Memory B cell (primary cell): ENCODE data around the gene ZNF600.
A peak's percentile ranks its signal among the peaks of the same experiment; 100 is the strongest.
"Not testable (repeated sequence)": the region's sequence is repeated elsewhere in the genome, so short reads cannot be mapped to it uniquely, and the experiment has no call there.

Experiments used
- ATAC-seq: fragments of 150-1000 bp; cut with Tn5 transposase; 2 replicates; pipeline ENCODE4 v1.10.0; 2021; ENCODE audit warnings: low read depth, mild to moderate bottlenecking, moderate library complexity
- DNase-seq, 2 donors: peaks; one replicate each; pipeline ENCODE4 v3.0.0; 2022; ENCODE audit warnings: low spot score in 2 of 2
- H3K27ac Mint-ChIP-seq: one replicate; pipeline ENCODE4 v1.8.0; 2022; ENCODE audit warnings: mild to moderate bottlenecking, moderate library complexity, mixed read lengths
- H3K27me3 Mint-ChIP-seq: one replicate; pipeline ENCODE4 v1.8.0; 2022; ENCODE audit warnings: mixed read lengths
- H3K36me3 Mint-ChIP-seq: one replicate; pipeline ENCODE4 v1.8.0; 2022; ENCODE audit warnings: mild to moderate bottlenecking, mixed read lengths
- H3K4me1 Mint-ChIP-seq: one replicate; pipeline ENCODE4 v1.8.0; 2022; ENCODE audit warnings: mixed read lengths
- H3K4me3 Mint-ChIP-seq: one replicate; pipeline ENCODE4 v1.8.0; 2022; ENCODE audit warnings: mild to moderate bottlenecking, moderate library complexity, mixed read lengths
- H3K9me3 Mint-ChIP-seq: one replicate; pipeline ENCODE4 v1.8.0; 2022; ENCODE audit warnings: mixed read lengths

Gene ZNF600

DNA sequence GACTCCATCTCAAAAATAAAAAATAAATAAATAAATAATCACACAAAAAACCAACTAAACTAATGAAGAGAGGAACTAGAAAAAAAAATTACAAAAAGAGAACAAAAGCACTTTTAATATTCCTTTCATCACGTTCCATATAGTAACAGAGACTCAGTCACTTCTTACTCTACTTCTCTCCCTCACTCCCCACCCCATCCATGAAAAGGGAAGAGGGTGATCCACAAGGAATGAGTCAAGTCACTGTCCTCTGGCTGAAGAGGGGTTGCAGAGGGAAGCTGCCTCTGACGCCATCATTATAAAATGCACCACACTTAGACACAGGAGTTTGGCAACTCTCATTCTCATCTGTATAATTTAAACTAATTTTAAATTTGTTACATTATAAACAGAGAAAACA is 3.7 kb downstream of the ZNF600 start:
- H3K4me3 Mint-ChIP-seq, H3K9me3 Mint-ChIP-seq, H3K27ac Mint-ChIP-seq, ATAC-seq, H3K27me3 Mint-ChIP-seq, DNase-seq: not testable (repeated sequence)
- H3K4me1 Mint-ChIP-seq = peaks cover 23% of the 10 kb centered on the region
- H3K36me3 Mint-ChIP-seq = peaks cover 39% of the 10 kb centered on the region

DNA sequence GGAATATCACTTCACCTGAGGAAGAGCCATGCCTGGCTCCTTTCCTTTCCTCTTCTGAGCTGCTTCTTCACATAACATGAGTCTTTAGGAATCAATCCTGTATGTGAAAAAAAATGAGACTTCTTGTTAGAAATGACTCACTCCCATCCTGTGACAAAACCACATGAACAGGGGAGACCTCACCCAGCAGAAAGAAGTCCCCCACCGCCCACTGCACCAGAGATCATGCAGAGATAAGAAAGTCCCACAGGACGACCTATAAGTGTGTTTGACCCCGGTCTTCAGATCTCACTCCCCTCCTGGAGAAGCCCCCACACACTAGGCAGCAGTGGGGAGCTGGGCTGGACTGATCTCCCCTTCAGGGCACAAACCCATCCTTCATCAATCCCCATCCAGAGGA is 7.8 kb downstream of the ZNF600 start:
- Mint-ChIP-seq H3K36me3 (peaks cover 53% of the 10 kb centered on the region), H3K9me3 (no peaks in the 10 kb centered on the region), H3K27me3 (no peaks in the 10 kb centered on the region), H3K4me1 (peaks cover 5% of the 10 kb centered on the region), H3K27ac (no peak overlapping the region), H3K4me3 (no peak overlapping the region)
- ATAC-seq (no peak), DNase-seq (no peak)

GRCh38 chr19:52756447-52756846 is 30.1 kb downstream of the ZNF600 start:
- H3K4me1 Mint-ChIP-seq, H3K27ac Mint-ChIP-seq, ATAC-seq, DNase-seq, H3K27me3 Mint-ChIP-seq, H3K4me3 Mint-ChIP-seq: not testable (repeated sequence)
- Mint-ChIP-seq H3K36me3 (peaks cover 12% of the 10 kb centered on the region), H3K9me3 (peaks cover 12% of the 10 kb centered on the region)

GRCh38 chr19:52749780-52750179 is 36.8 kb downstream of the ZNF600 start:
- no peak for DNase-seq
- H3K4me1 Mint-ChIP-seq = no peaks in the 10 kb centered on the region
- no peak for ATAC-seq
- no peak overlapping the region for H3K4me3 Mint-ChIP-seq
- H3K36me3 Mint-ChIP-seq = peaks cover 3% of the 10 kb centered on the region
- peaks cover 1% of the 10 kb centered on the region for H3K27me3 Mint-ChIP-seq
- no peak overlapping the region for H3K27ac Mint-ChIP-seq
- H3K9me3 Mint-ChIP-seq = peaks cover 2% of the 10 kb centered on the region

DNA sequence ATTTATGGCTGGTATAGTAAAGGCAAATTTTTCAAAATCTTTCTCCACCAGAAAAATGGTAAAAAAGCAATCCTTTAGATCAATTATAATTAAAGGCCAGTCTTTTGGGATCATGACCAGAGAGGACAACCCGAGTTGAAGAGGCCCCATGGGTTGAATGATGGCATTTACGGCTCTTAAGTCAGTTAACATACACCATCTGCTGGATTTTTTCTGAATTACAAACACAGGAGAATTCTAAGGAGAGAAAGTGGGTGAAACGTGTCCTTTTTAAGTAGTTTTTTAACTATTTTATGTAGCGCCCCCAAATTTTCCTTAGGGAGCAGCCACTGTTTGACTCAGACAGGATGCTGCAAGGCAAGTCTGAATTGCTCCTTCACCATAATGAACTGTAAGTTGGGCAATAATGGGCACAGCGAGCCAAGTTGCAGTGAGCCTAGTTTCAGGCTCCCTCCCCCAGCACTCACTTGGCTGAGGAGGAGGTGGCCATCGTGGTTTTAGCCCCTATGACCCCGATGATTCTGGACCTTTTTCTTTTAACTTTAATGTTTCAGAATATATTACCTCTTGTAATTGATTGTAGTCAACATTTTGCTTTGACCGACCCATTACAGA is 38.1 kb downstream of the ZNF600 start:
- Mint-ChIP-seq H3K27me3 (peaks cover 1% of the 10 kb centered on the region), H3K4me3 (no peak overlapping the region), H3K4me1 (no peaks in the 10 kb centered on the region), H3K27ac (no peak overlapping the region), H3K9me3 (no peaks in the 10 kb centered on the region), H3K36me3 (no peaks in the 10 kb centered on the region)
- DNase-seq = no peak
- ATAC-seq = no peak

DNA sequence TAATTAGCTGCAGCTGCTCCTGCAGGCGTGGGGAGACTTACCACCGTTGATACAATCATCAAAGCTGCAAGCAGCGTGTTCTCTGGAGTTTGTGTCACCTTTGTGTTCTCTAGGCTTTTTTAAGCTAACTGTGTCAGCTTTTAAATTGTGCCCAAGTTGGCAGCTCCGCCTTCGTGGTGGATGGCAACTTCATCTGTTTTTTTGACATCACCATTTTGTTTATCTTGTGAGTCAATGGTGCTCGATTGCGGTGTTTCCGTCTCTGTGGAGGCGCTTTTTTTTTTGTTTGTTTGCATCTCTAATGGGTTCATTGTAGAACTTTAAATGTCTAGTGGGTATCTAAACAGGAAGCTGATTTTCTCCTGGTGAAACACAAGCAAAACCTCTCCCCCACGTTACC is 40.7 kb downstream of the ZNF600 start:
- not testable (repeated sequence) for H3K4me3 Mint-ChIP-seq, DNase-seq, H3K9me3 Mint-ChIP-seq, H3K27me3 Mint-ChIP-seq, H3K36me3 Mint-ChIP-seq, H3K4me1 Mint-ChIP-seq, H3K27ac Mint-ChIP-seq, ATAC-seq

- H3K4me3 Mint-ChIP-seq = no peak overlapping the region
- H3K36me3 Mint-ChIP-seq = no peaks in the 10 kb centered on the region
- no peaks in the 10 kb centered on the region for H3K4me1 Mint-ChIP-seq
- no peak overlapping the region for H3K27ac Mint-ChIP-seq
- no peaks in the 10 kb centered on the region for H3K9me3 Mint-ChIP-seq
- DNase-seq = no peak
- no peak for ATAC-seq
- no peaks in the 10 kb centered on the region for H3K27me3 Mint-ChIP-seq
These were observed 43.5 kb downstream of the ZNF600 start for GRCh38 chr19:52743091-52743490.

GRCh38 chr19:52742516-52742915 is 44.1 kb downstream of the ZNF600 start:
- Mint-ChIP-seq H3K4me1 (no peaks in the 10 kb centered on the region), H3K4me3 (no peak overlapping the region), H3K27me3 (no peaks in the 10 kb centered on the region), H3K9me3 (no peaks in the 10 kb centered on the region), H3K36me3 (no peaks in the 10 kb centered on the region), H3K27ac (no peak overlapping the region)
- no peak for ATAC-seq
- DNase-seq = no peak

GRCh38 chr19:52741951-52742485 is 44.6 kb downstream of the ZNF600 start:
- Mint-ChIP-seq H3K9me3 (no peaks in the 10 kb centered on the region), H3K27me3 (peaks cover 2% of the 10 kb centered on the region), H3K4me1 (no peaks in the 10 kb centered on the region), H3K36me3 (no peaks in the 10 kb centered on the region), H3K27ac (no peak overlapping the region), H3K4me3 (no peak overlapping the region)
- ATAC-seq (no peak), DNase-seq (no peak)

DNA sequence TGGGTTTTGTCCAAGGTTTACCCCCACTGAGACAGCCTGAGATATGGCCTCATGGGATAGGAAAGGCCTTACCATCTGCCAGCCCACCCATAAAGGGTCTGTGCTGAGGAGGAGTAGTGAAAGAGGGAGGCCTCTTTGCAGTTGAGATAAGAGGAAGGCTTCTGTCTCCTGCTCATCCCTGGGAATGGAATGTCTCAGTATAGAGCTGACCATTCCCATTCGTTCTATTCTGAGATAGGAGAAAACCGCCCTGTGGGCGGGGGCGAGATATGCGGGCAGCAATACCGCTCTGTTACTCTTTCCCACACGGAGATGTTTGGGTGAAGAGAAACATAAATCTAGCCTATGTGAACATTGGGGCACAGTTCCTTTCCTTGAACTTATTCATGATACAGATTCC is 45.2 kb downstream of the ZNF600 start:
- not testable (repeated sequence) for H3K27ac Mint-ChIP-seq, H3K4me3 Mint-ChIP-seq, H3K36me3 Mint-ChIP-seq, H3K27me3 Mint-ChIP-seq, H3K4me1 Mint-ChIP-seq, ATAC-seq, DNase-seq, H3K9me3 Mint-ChIP-seq

DNA sequence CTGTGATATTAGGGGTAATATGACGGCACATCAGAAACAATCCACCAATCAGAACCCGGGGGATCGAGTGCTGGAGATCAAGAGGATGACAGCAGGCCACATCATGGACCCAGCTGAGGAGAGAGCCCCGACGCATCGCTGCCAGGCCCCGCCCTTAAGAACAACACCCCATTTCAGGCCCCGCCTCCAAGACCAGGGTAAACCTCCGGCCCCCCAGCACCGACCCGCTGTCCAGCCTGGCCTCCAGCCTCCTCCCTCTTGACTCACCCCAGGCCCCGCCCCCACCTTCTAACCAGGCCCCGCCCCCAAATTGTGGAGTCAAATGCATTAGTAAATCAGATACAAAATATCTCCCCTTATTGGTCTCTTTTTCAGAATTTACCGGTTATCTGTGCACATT is 47.0 kb downstream of the ZNF600 start:
- Mint-ChIP-seq H3K27me3 (peaks cover 2% of the 10 kb centered on the region), H3K9me3 (no peaks in the 10 kb centered on the region), H3K36me3 (no peaks in the 10 kb centered on the region), H3K27ac (no peak overlapping the region), H3K4me3 (no peak overlapping the region), H3K4me1 (peaks cover 4% of the 10 kb centered on the region)
- DNase-seq (no peak), ATAC-seq (no peak)

- H3K4me1 Mint-ChIP-seq = peaks cover 16% of the 10 kb centered on the region
- H3K27me3 Mint-ChIP-seq = peaks cover 2% of the 10 kb centered on the region
- no peak overlapping the region for H3K27ac Mint-ChIP-seq
- peak overlapping the region; percentile 77 for H3K4me3 Mint-ChIP-seq
- peaks cover 5% of the 10 kb centered on the region for H3K36me3 Mint-ChIP-seq
- DNase-seq (no peak), ATAC-seq (no peak)
- H3K9me3 Mint-ChIP-seq = no peaks in the 10 kb centered on the region
These were observed 50.9 kb downstream of the ZNF600 start for GRCh38 chr19:52735734-52736133.

GRCh38 chr19:52734893-52735661 is 51.5 kb downstream of the ZNF600 start, which contains the start of gene ZNF611:
Gene ZNF611 (minus strand): TSS chr19:52735044. CDS start chr19:52715894, 19,150 bp downstream.
- peak; percentile 98 to 99 for DNase-seq
- Mint-ChIP-seq H3K4me1 (peaks cover 16% of the 10 kb centered on the region), H3K27me3 (peaks cover 2% of the 10 kb centered on the region), H3K27ac (peak within 1 kb of the TSS; percentile 86), H3K9me3 (no peaks in the 10 kb centered on the region), H3K4me3 (peak within 1 kb of the TSS; percentile 77), H3K36me3 (peaks cover 5% of the 10 kb centered on the region)
- peak; percentile 98 for ATAC-seq

DNA sequence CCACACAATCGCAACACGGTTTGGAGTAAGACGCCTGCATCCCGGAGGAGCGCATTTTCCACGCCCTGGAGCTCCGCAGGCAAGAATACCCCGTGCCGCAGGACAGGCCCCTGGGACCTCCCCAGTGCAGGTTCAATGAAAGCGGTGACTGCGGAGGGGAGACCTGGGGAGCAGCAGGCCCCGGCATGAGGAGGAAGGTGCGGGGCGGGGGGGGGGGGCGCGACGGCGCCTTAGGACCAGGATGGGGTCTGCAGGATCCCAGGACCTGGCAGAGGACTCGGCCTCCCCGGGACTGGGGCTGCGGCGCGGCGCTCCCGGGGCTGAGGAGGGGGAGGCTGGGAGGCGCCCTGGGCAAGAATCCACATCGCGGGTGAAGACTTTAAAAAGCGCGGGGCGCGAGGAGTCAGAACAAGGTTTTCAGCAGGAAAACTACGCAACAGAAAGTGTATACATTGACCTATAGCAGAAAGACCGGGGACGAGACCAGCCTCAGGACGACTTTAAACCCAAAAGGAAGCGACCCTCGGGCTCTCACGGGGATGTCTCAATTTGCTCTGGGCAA is 52.2 kb downstream of the ZNF600 start:
- Mint-ChIP-seq H3K36me3 (peaks cover 8% of the 10 kb centered on the region), H3K9me3 (no peaks in the 10 kb centered on the region), H3K27me3 (peaks cover 2% of the 10 kb centered on the region)

More for the DNA sequence above, 52.2 kb downstream of the ZNF600 start:
- Mint-ChIP-seq H3K4me1 (peaks cover 18% of the 10 kb centered on the region), H3K27ac (peak overlapping the region; percentile 86), H3K4me3 (peak overlapping the region; percentile 77)
- peak; percentile 23 for ATAC-seq
- no peak for DNase-seq
